Testis (tissue), 2 donors: Measurements from ENCODE around the gene LRRD1.
"Not testable (repeated sequence)": the region's sequence is repeated elsewhere in the genome, so short reads cannot be mapped to it uniquely, and the experiment has no call there.

ENCODE experiments used
- CTCF ChIP-seq, 3 experiments: fragments of 450-650 bp in 2 of 3; fragments of 200-600 bp in 1 of 3; sonication (generic) in 1 of 3; IDR thresholded peaks; one replicate each; pipeline ENCODE4 v1.5.1; 2016 to 2019; ENCODE audit warnings: antibody characterized with exemption in 3 of 3, mild to moderate bottlenecking in 2 of 3, moderate library complexity in 1 of 3
- POLR2A ChIP-seq: fragments of 450-650 bp; IDR thresholded peaks from one replicate; pipeline ENCODE4 v1.6.1; 2017; ENCODE audit warnings: antibody characterized with exemption, mild to moderate bottlenecking, moderate library complexity

DNA sequence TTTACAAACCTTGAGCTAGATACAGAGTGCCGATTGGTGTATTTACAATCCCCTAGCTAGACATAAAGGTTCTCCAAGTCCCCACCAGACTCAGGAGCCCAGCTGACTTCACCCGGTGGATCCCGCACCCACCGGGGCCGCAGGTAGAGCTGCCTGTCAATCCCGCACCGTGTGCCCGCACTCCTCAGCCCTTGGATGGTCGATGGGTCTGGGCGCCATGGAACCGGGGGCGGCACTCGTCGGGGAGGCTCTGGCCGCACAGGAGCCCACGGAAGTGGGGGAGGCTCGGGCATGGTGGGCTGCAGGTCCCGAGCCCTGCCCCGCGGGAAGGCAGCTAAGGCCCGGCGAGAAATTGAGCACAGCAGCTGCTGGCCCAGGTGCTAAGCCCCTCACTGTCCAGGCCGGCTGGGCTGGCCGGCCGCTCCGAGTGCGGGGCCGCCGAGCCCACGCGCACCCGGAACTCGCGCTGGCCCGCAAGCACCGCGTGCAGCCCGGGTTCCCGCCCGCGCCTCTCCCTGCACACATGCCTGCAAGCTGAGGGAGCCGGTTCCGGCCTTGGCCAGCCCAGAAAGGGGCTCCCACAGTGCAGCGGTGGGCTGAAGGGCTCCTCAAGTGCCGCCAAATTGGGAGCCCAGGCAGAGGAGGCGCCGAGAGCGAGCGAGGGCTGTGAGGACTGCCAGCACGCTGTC, 35.6 kb downstream of the LRRD1 start:
- TF ChIP-seq CTCF (IDR thresholded peaks at IDR 0.05); POLR2A: not testable (repeated sequence)
